Aorta (tissue), 5 donors: ENCODE measurements around the gene CCL8. TPM values are rescaled to one million over a fixed set of nuclear protein-coding genes. Genes with fewer than 3 reads are reported as not detected.

Experiments used
- ATAC-seq: fragments of 200-7000 bp; cut with Tn5 transposase; one replicate; pipeline ENCODE4 v1.9.1; 2022; ENCODE audit warnings: moderate library complexity; ENCODE audit not compliant: low FRiP score
- DNase-seq, 2 donors: peaks; one replicate each; pipeline ENCODE4 v3.0.0-alpha.2; 2020
- H3K27ac ChIP-seq, 2 donors: one replicate each; pipeline ENCODE4 v1.5.1; 2013; ENCODE audit warnings: low read length in 2 of 2, mild to moderate bottlenecking in 2 of 2, moderate library complexity in 2 of 2, control low read depth in 1 of 2, inconsistent platforms in 1 of 2, low read depth in 1 of 2
- H3K27me3 ChIP-seq, 2 donors: one replicate each; pipeline ENCODE4 v1.6.1; 2013; ENCODE audit warnings: control low read depth in 1 of 2, low read length in 1 of 2, mild to moderate bottlenecking in 1 of 2, moderate library complexity in 1 of 2; ENCODE audit not compliant: insufficient read depth in 2 of 2, control insufficient read depth in 1 of 2
- H3K36me3 ChIP-seq, 2 donors: one replicate each; pipeline ENCODE4 v1.6.1; 2013; ENCODE audit warnings: control low read depth in 1 of 2, low read length in 1 of 2, mild to moderate bottlenecking in 1 of 2; ENCODE audit not compliant: insufficient read depth in 2 of 2, control insufficient read depth in 1 of 2
- H3K4me1 ChIP-seq, 2 donors: one replicate each; pipeline ENCODE4 v1.6.1; 2013; ENCODE audit warnings: low read length in 2 of 2, control low read depth in 1 of 2, mild to moderate bottlenecking in 1 of 2, moderate library complexity in 1 of 2; ENCODE audit not compliant: insufficient read depth in 2 of 2, control insufficient read depth in 1 of 2
- H3K4me3 ChIP-seq, 2 donors: one replicate each; pipeline ENCODE4 v1.5.1; 2013; ENCODE audit warnings: low read length in 2 of 2, control low read depth in 1 of 2, mild to moderate bottlenecking in 1 of 2
- H3K9me3 ChIP-seq: one replicate; pipeline ENCODE4 v1.6.1; 2013; ENCODE audit warnings: mild to moderate bottlenecking, low read length; ENCODE audit not compliant: control insufficient read depth
- WGBS, 2 donors: extraction: QIAGEN DNeasy Blood & Tissue Kit; methylation state at CpG; one replicate each; pipeline ENCODE4 v1.1.7; 2013; 5-methylcytosine and 5-hydroxymethylcytosine counted together
- intact Hi-C, 2 donors: fragments of 100-400 bp; cut with DNase I; formaldehyde crosslinking; loops; one replicate each; pipeline versions ENCODE4 v1.14.2 to v1.15.0; 2022
- polyA plus RNA-seq, 2 donors: library from polyadenylated mRNA; stranded (reverse); fragments of 200-250 nt; gene quantifications; one replicate each; pipeline ENCODE4 v1.2.3, GENCODE V29; 2013
- total RNA-seq, 2 donors: library from RNA; stranded (reverse); fragmentation: NEBNext Ultra II Directional; extraction: Animal tissue kit (Norgen Biotek cat#: 25700); gene quantifications; one replicate each; pipeline ENCODE4 v1.2.1, GENCODE V29; 2021
- donor health status: healthy with polysubstance abuse.
- donor health status: Bipolar disorder and iron deficiency.
- donor health status: DM: no; HTN: no; CAD: no.
- donor health status: DM: no; HTN: no; CAD: no.
- donor health status: DM: yes; HTN: yes; CAD: no.

The CCL8 gene
- total and polyA plus RNA-seq, 4 donors = 1.9 to 6.6 (median 4.0) TPM

DNA sequence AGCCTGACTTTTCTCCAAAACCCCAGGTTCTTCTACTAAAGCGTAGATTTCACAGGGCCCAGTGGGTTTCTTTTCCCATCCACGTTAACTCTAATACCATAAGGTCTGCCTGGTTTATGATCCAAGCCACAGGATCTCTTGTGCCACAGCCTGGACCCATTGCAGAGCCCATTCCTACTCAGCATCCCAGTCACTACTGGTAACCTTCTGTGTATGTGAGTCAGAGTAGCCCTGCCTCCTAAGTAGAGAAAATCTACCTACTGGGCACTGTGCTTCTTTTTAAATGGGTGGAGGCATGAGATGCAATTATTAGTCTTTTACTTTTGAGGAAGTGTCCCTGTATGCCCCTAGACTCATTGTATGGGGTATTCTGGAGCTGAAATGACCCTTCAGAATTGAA is 20.2 kb upstream of the CCL8 start:
- Histone ChIP-seq H3K4me1 (no peaks in the 10 kb centered on the region), H3K9me3 (peaks cover 2% of the 10 kb centered on the region), H3K36me3 (no peaks in the 10 kb centered on the region), H3K27me3 (peaks cover 0 to 4% of the 10 kb centered on the region in 2 donors), H3K4me3 (no peak overlapping the region), H3K27ac (no peak overlapping the region)
- ATAC-seq = no peak
- WGBS, 2 donors = 84 to 86% methylated on average over 2 of the region's 2 CpGs
- intact Hi-C loops = no loop called here
- DNase-seq = no peak

DNA sequence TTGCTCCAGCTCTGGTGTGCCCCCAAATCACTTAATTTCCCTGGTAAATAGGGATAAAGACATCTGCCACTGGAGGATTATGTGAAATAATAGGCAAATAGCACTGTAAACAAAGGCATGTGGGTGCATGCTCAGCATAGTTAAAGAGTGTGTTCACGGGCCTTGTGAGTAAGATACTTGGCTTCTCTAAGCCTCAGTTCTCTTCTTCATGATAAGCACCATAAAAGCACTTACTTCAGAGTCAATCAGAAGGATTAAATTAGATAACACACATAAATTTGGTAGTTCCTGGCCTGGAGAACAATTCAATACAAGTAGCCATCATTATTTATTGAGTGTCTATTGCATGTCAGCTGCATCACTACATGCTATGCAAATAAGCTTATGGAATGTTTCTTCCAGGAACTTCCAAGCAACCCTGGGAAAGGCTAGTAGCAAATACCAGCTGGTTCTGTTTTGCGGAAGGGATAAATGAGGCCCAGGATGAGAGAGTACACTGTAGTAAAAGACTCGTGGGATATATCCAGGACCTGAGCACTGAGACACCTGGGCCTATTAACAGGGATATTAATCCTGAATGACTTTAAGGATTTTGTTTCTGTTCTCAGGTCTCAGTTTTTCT is 19.2 kb upstream of the CCL8 start:
- no peak for ATAC-seq
- H3K9me3 ChIP-seq = peaks cover 2% of the 10 kb centered on the region
- no peaks in the 10 kb centered on the region for H3K36me3 ChIP-seq
- no peaks in the 10 kb centered on the region for H3K4me1 ChIP-seq
- intact Hi-C loops = loop anchor here in 1 of 2 donors (5.0 kb wide), 1 partner anchor 48 kb away; no protein-coding TSS in a partner anchor
- H3K27me3 ChIP-seq = peaks cover 0 to 4% of the 10 kb centered on the region in 2 donors
- no peak overlapping the region for H3K27ac ChIP-seq
- no peak overlapping the region for H3K4me3 ChIP-seq
- 72% methylated on average over 3 of the region's 3 CpGs for WGBS, 2 donors
- DNase-seq = no peak

DNA sequence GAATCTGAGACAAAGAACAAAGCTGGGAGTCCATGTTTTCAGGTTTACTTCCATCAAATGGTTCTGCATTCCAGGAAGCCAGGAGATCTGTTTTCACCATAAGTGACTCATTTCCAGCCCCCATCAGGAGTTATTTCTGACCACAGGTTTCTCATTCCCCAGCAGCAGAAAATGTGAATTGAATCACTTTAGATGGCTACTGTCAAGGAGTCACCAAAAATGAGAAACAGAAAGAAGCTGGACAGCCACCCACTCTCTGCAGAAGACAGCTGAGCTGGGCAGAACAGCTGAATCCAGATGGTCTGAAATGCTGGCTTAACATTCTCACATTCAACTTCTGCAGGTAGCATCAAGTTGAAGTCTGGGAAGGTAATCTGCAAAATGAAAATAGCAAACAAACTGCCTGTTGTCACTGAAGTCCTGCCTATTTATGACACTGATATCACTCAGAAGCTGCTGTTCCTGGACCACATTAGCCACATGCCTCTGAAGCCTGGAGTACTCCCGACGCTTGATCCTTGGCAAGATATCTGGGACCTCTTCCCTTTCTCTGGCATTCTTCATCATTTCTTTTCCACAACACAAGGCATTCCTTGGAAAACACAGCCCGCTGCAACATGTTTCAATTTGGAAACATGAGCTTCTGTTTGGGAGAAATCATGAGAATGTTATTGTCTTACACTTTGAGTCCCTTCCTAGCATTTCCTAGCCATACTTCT is 18.4 kb upstream of the CCL8 start:
- no peak overlapping the region for H3K27ac ChIP-seq
- ATAC-seq (no peak), DNase-seq (no peak)
- H3K4me1 ChIP-seq = no peaks in the 10 kb centered on the region
- peaks cover 0 to 4% of the 10 kb centered on the region in 2 donors for H3K27me3 ChIP-seq
- intact Hi-C loops = loop anchor here in 1 of 2 donors (5.0 kb wide), 1 partner anchor 49 kb away; no protein-coding TSS in a partner anchor
- peaks cover 2% of the 10 kb centered on the region for H3K9me3 ChIP-seq
- H3K4me3 ChIP-seq = no peak overlapping the region
- no peaks in the 10 kb centered on the region for H3K36me3 ChIP-seq
- 70 to 81% methylated on average over 3 of the region's 3 CpGs for WGBS, 2 donors

DNA sequence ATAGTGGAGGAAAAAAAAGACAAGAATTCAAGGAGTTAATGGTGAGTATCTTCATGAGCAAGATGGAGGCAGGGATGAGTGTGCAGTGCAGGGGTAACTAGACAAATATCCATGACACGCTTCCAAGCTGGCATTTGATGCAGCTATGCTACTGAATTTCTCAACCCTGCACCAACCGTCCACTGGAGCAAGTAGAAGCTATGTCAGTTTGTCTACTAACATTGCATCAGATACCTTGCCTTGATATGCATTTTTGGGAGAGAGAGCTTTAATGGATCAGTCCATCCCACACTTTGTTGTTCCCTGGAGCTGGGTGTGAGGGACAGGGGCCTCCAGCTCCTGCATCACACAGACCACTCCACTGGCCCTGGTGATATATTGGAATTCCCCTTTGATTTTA is 17.2 kb upstream of the CCL8 start:
- Histone ChIP-seq H3K27me3 (peaks cover 0 to 4% of the 10 kb centered on the region in 2 donors), H3K4me3 (no peak overlapping the region), H3K4me1 (peaks cover 0 to 1% of the 10 kb centered on the region in 2 donors), H3K36me3 (no peaks in the 10 kb centered on the region), H3K27ac (no peak overlapping the region), H3K9me3 (peaks cover 2% of the 10 kb centered on the region)
- intact Hi-C loops = loop anchor here in 1 of 2 donors (5.0 kb wide), 1 partner anchor 50 kb away; no protein-coding TSS in a partner anchor
- ATAC-seq (no peak), DNase-seq (no peak)
- 70 to 76% methylated on average over 2 of the region's 2 CpGs for WGBS, 2 donors

DNA sequence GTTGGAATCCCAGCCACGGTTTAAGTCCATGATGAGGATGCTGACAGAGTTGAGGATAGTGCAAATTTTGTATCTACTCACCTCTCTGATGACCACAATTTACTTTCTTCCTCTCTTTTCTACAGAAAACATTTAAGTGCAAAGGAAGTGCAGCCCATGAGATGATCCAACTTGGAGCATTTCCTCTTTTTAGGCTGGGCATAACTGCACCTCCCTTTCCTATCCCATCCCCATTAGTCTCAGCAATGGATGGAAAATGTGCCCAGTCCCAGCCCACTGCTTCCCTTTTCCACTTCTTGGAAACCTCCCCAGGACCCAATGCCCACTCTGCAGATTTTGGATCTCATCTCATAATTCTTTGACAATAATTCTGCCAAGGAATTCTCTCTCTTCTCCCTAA is 16.6 kb upstream of the CCL8 start:
- no peak overlapping the region for H3K4me3 ChIP-seq
- 79 to 86% methylated on average over 1 of the region's 1 CpG for WGBS, 2 donors
- peaks cover 0 to 1% of the 10 kb centered on the region in 2 donors for H3K4me1 ChIP-seq
- H3K27me3 ChIP-seq = peaks cover 0 to 4% of the 10 kb centered on the region in 2 donors
- no peak overlapping the region for H3K27ac ChIP-seq
- DNase-seq = no peak
- ATAC-seq = no peak
- H3K9me3 ChIP-seq = peaks cover 2% of the 10 kb centered on the region
- intact Hi-C loops = loop anchor here in 1 of 2 donors (5.0 kb wide), 1 partner anchor 50 kb away; no protein-coding TSS in a partner anchor
- H3K36me3 ChIP-seq = no peaks in the 10 kb centered on the region

DNA sequence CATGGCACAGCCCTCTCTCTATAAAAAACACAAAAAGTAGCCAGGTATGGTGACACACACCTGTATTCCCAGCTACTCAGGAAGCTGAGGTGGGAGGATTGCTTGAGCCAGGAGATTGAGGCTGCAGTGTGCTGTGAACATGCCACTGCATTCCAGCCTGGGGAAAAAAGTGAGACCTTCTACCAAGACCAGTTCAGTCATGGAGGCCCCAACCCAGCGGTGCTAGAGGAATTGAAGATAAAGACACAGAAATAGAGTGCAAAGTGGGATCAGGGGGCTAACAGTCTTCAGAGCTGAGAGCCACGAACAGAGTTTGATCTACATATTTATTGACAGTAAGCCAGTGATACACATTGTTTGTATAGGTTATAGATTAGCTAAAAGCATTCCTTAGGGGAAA is 15.6 kb upstream of the CCL8 start:
- DNase-seq = no peak
- Histone ChIP-seq H3K4me3 (no peak overlapping the region), H3K9me3 (peaks cover under 1% of the 10 kb centered on the region), H3K27ac (no peak overlapping the region), H3K4me1 (peaks cover 0 to 1% of the 10 kb centered on the region in 2 donors), H3K36me3 (no peaks in the 10 kb centered on the region), H3K27me3 (peaks cover 0 to 2% of the 10 kb centered on the region in 2 donors)
- intact Hi-C loops = loop anchor here in 1 of 2 donors (5.0 kb wide), 1 partner anchor 51 kb away; no protein-coding TSS in a partner anchor
- 84 to 91% methylated on average over 2 of the region's 2 CpGs for WGBS, 2 donors
- no peak for ATAC-seq

DNA sequence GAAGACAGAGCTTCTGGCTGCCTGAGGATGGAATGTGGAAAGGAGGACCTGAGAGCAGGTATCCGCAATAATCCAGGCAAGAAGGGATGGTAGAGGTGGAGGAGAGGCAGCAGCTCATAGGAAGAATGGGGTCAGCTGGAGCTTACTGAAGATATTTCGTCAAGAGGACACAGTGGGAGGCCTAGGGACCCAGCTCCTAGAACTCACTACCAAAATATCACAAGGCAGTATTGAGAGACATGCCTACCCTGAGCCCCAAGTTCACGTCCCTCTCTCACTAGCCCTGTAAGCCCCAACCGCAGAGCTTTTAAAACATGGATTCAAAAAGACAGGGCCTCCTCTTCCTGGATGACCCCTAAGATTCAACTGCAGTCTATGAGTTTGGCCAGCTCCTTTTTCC is 14.2 kb upstream of the CCL8 start:
- no peak overlapping the region for H3K27ac ChIP-seq

DNA sequence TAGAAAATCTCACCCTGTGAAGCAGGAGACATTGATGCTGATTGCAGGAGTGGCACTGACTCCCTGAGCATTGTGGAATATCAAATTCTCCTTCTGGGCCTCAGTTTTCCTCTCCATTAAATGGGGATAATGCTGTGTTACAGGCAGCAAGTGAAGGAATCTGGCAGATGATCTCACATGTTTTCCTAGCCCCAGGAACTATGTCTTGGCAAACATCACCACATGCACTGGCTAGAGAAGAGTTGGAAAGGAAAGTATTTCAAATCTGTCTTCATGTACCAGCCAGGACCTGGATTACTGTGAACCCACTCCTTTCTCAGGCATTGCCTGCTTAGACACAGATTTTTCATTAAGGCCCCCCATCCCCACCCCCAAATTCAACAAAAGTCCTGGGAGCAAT is 13.6 kb upstream of the CCL8 start:
- Histone ChIP-seq H3K36me3 (no peaks in the 10 kb centered on the region), H3K9me3 (no peaks in the 10 kb centered on the region), H3K27me3 (no peaks in the 10 kb centered on the region), H3K4me1 (peaks cover 0 to 1% of the 10 kb centered on the region in 2 donors), H3K27ac (no peak overlapping the region), H3K4me3 (no peak overlapping the region)
- ATAC-seq (no peak), DNase-seq (no peak)
- intact Hi-C loops = loop anchor here (2.0 to 5.0 kb wide), 3 partner anchors 58 to 105 kb away; no protein-coding TSS in a partner anchor

More for the DNA sequence above, 14.2 kb upstream of the CCL8 start:
- no peaks in the 10 kb centered on the region for H3K36me3 ChIP-seq
- intact Hi-C loops = loop anchor here in 1 of 2 donors (5.0 kb wide), 2 partner anchors 58 to 103 kb away; no protein-coding TSS in a partner anchor
- H3K9me3 ChIP-seq = no peaks in the 10 kb centered on the region
- WGBS, 2 donors = 95 to 96% methylated on average over 4 of the region's 4 CpGs
- no peak overlapping the region for H3K4me3 ChIP-seq
- DNase-seq (no peak), ATAC-seq (no peak)
- peaks cover 0 to 1% of the 10 kb centered on the region in 2 donors for H3K4me1 ChIP-seq
- H3K27me3 ChIP-seq = no peaks in the 10 kb centered on the region
